ENCODE results near the gene ZDHHC20.

ZDHHC20 gene

GRCh38 chr13:21450936-21451335, 8.2 kb downstream of the ZDHHC20 start:
- H3K27me3 ChIP-seq (ENCODE audit: insufficient read depth, low read depth, severe bottlenecking), result no peaks in the 10 kb centered on the region
- peaks cover 7% of the 10 kb centered on the region for H3K36me3 ChIP-seq
- H3K27ac ChIP-seq, result no peak overlapping the region
- no peaks in the 10 kb centered on the region for H3K9me3 ChIP-seq (ENCODE audit: severe bottlenecking)
- DNase-seq, result no peak
- no peak overlapping the region for H3K4me3 ChIP-seq (ENCODE audit: low read depth, low read length)
- TF ChIP-seq CTCF (IDR thresholded peaks at IDR 0.05; ENCODE audit: low read depth, low read length), result no peak

- H3K9me3 ChIP-seq (ENCODE audit: severe bottlenecking), result no peaks in the 10 kb centered on the region
- DNase-seq, result no peak
- TF ChIP-seq CTCF (IDR thresholded peaks at IDR 0.05; ENCODE audit: low read depth, low read length), result no peak
- no peaks in the 10 kb centered on the region for H3K27me3 ChIP-seq (ENCODE audit: insufficient read depth, low read depth, severe bottlenecking)
- no peak overlapping the region for H3K4me3 ChIP-seq (ENCODE audit: low read depth, low read length)
- H3K36me3 ChIP-seq, result peaks cover 7% of the 10 kb centered on the region
- H3K27ac ChIP-seq, result no peak overlapping the region
Measured at GRCh38 chr13:21446656-21447055, 12.4 kb downstream of the ZDHHC20 start.

GRCh38 chr13:21445759-21446158, 13.3 kb downstream of the ZDHHC20 start:
- no peak overlapping the region for H3K27ac ChIP-seq
- H3K27me3 ChIP-seq (ENCODE audit: insufficient read depth, low read depth, severe bottlenecking), result no peaks in the 10 kb centered on the region
- H3K36me3 ChIP-seq, result peaks cover 7% of the 10 kb centered on the region
- DNase-seq, result no peak
- H3K9me3 ChIP-seq (ENCODE audit: severe bottlenecking), result no peaks in the 10 kb centered on the region
- H3K4me3 ChIP-seq (ENCODE audit: low read depth, low read length), result no peak overlapping the region
- TF ChIP-seq CTCF (IDR thresholded peaks at IDR 0.05; ENCODE audit: low read depth, low read length), result no peak

- H3K27me3 ChIP-seq (ENCODE audit: insufficient read depth, low read depth, severe bottlenecking), result no peaks in the 10 kb centered on the region
- no peak for TF ChIP-seq CTCF (IDR thresholded peaks at IDR 0.05; ENCODE audit: low read depth, low read length)
- H3K4me3 ChIP-seq (ENCODE audit: low read depth, low read length), result no peak overlapping the region
- H3K9me3 ChIP-seq (ENCODE audit: severe bottlenecking), result no peaks in the 10 kb centered on the region
- DNase-seq, result no peak
- no peak overlapping the region for H3K27ac ChIP-seq
- peaks cover 4% of the 10 kb centered on the region; the same call in 1 of the 2 replicates for H3K36me3 ChIP-seq
Measured at GRCh38 chr13:21443171-21443570, 15.9 kb downstream of the ZDHHC20 start.

GRCh38 chr13:21436582-21436981, 22.5 kb downstream of the ZDHHC20 start:
- Histone ChIP-seq H3K4me3 (ENCODE audit: low read depth, low read length) (no peak overlapping the region), H3K9me3 (ENCODE audit: severe bottlenecking) (no peaks in the 10 kb centered on the region), H3K27me3 (ENCODE audit: insufficient read depth, low read depth, severe bottlenecking) (no peaks in the 10 kb centered on the region), H3K27ac (no peak overlapping the region), H3K36me3 (no peaks in the 10 kb centered on the region)
- no peak for DNase-seq
- no peak for TF ChIP-seq CTCF (IDR thresholded peaks at IDR 0.05; ENCODE audit: low read depth, low read length)

GRCh38 chr13:21435687-21436151, 23.4 kb downstream of the ZDHHC20 start:
- TF ChIP-seq CTCF (IDR thresholded peaks at IDR 0.05; ENCODE audit: low read depth, low read length), result no peak
- no peak overlapping the region for H3K27ac ChIP-seq
- H3K9me3 ChIP-seq (ENCODE audit: severe bottlenecking), result no peaks in the 10 kb centered on the region
- H3K36me3 ChIP-seq, result no peaks in the 10 kb centered on the region
- H3K27me3 ChIP-seq (ENCODE audit: insufficient read depth, low read depth, severe bottlenecking), result no peaks in the 10 kb centered on the region
- DNase-seq, result no peak
- no peak overlapping the region for H3K4me3 ChIP-seq (ENCODE audit: low read depth, low read length)

Data from WERI-Rb-1 (cell line).